Activated B cell treated with CpG ODN at 0.5 μM for 24 hours (primary cell): ENCODE data around the gene EFCAB11. TPM values are rescaled to one million over a fixed set of nuclear protein-coding genes. Genes with fewer than 3 reads are reported as not detected.

Source experiments
- ATAC-seq: fragments of 200-7000 bp; cut with Tn5 transposase; one replicate; pipeline ENCODE4 v1.10.0; 2021; ENCODE audit warnings: low read depth, mild to moderate bottlenecking, moderate library complexity
- CTCF ChIA-PET: fragments of 350-600 bp; sonication (Branson Sonifier 250); formaldehyde crosslinking; loops from one replicate; lab custom pipeline; 2021; ENCODE audit warnings: antibody characterized with exemption; lab: Charles Lee
- POLR2A ChIA-PET: fragments of 350-600 bp; sonication (Branson Sonifier 250); formaldehyde crosslinking; loops from one replicate; lab custom pipeline; 2021; ENCODE audit warnings: antibody characterized with exemption; lab: Charles Lee
- DNase-seq: peaks from one replicate; pipeline ENCODE4 v3.0.0; 2022
- H3K27ac Mint-ChIP-seq: one replicate; pipeline ENCODE4 v1.8.0; 2020; ENCODE audit warnings: mixed read lengths
- H3K27me3 Mint-ChIP-seq: one replicate; pipeline ENCODE4 v1.8.0; 2021; ENCODE audit warnings: mixed read lengths
- H3K36me3 Mint-ChIP-seq: one replicate; pipeline ENCODE4 v1.8.0; 2021; ENCODE audit warnings: low read depth, mixed read lengths
- H3K4me1 Mint-ChIP-seq: one replicate; pipeline ENCODE4 v1.8.0; 2021; ENCODE audit warnings: mixed read lengths
- H3K4me3 Mint-ChIP-seq: one replicate; pipeline ENCODE4 v1.8.0; 2020; ENCODE audit warnings: mild to moderate bottlenecking, mixed read lengths
- H3K9me3 Mint-ChIP-seq: one replicate; pipeline ENCODE4 v1.8.0; 2020; ENCODE audit warnings: mixed read lengths
- CTCF ChIP-seq: fragments of 200-600 bp; IDR thresholded peaks from one replicate; pipeline ENCODE4 v1.8.0; 2022; ENCODE audit warnings: antibody characterized with exemption, mild to moderate bottlenecking
- intact Hi-C: fragments of 100-400 bp; cut with micrococcal nuclease; formaldehyde crosslinking; loops from one replicate; pipeline ENCODE4 v1.15.1; 2024
- total RNA-seq: library from RNA; stranded (reverse); gene quantifications from 2 replicates; pipeline ENCODE4 v1.2.3, GENCODE V29; 2022

EFCAB11 gene
- total RNA-seq, 1 donor from 2014 or later: 7.5 TPM

DNA sequence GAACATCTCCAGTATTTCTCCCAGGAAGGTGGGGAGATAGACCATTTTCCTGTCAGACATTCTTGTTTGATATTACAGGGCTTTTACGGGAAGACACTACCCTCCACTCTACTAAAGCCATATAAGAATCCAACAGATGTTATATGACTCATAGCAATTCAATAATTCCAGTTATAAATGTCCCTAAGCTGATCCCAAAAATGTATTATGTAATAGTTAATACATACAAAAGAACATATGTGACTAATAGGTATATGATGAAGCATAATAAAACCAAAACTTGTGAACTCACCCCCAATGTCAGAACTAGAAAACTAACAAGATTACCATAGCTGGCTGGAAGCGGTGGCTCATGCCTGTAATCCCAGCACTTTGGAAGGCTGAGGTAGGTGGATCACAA lies 84.2 kb downstream of the EFCAB11 start:
- Mint-ChIP-seq H3K4me1 (no peaks in the 10 kb centered on the region), H3K27me3 (no peaks in the 10 kb centered on the region), H3K4me3 (no peak overlapping the region), H3K9me3 (peaks cover 11% of the 10 kb centered on the region), H3K27ac (no peak overlapping the region), H3K36me3 (peaks cover 16% of the 10 kb centered on the region)
- ChIA-PET CTCF (no interaction called here), POLR2A (no interaction called here)
- DNase-seq (no peak), ATAC-seq (no peak)
- no peak for TF ChIP-seq CTCF
- intact Hi-C loops: no loop called here

DNA sequence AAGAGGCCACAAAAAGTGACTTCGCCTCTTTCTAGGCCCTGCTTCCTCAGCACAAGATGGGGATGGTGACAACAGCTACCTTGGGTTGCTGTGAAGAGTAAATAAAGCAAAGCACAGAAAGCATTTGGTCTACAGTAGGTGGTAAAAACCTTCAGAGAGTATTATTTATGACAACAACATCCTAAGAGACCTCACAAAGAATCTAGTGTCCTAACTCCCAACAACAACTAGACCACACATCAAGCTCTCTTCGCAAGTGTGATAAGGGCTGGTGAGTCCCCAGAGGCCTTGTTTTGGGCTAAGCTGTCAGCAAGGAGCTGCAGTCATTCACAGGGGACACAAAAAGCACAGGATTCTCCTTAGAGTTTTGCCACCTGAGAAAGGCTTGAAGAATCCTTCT lies 84.9 kb downstream of the EFCAB11 start:
- intact Hi-C loops: no loop called here
- no peak for DNase-seq
- Mint-ChIP-seq H3K4me3 (no peak overlapping the region), H3K27ac (no peak overlapping the region), H3K9me3 (peaks cover 5% of the 10 kb centered on the region), H3K27me3 (no peaks in the 10 kb centered on the region), H3K4me1 (no peaks in the 10 kb centered on the region), H3K36me3 (peaks cover 13% of the 10 kb centered on the region)
- POLR2A ChIA-PET: no interaction called here
- CTCF ChIA-PET: no interaction called here
- ATAC-seq: no peak
- no peak for TF ChIP-seq CTCF

GRCh38 chr14:89866458-89866857 lies 88.1 kb downstream of the EFCAB11 start:
- Mint-ChIP-seq H3K4me3 (no peak overlapping the region), H3K4me1 (no peaks in the 10 kb centered on the region), H3K36me3 (peaks cover 13% of the 10 kb centered on the region), H3K27me3 (no peaks in the 10 kb centered on the region), H3K27ac (no peak overlapping the region), H3K9me3 (peaks cover 8% of the 10 kb centered on the region)
- TF ChIP-seq CTCF: no peak
- ATAC-seq (no peak), DNase-seq (no peak)
- CTCF ChIA-PET: no interaction called here
- POLR2A ChIA-PET: no interaction called here
- intact Hi-C loops: no loop called here

GRCh38 chr14:89865153-89865552 lies 89.4 kb downstream of the EFCAB11 start:
- H3K4me1 Mint-ChIP-seq: no peaks in the 10 kb centered on the region
- ChIA-PET CTCF (no interaction called here), POLR2A (no interaction called here)
- no peak for TF ChIP-seq CTCF
- no peak overlapping the region for H3K4me3 Mint-ChIP-seq
- DNase-seq (no peak), ATAC-seq (no peak)
- no peak overlapping the region for H3K27ac Mint-ChIP-seq
- H3K9me3 Mint-ChIP-seq: peaks cover 12% of the 10 kb centered on the region
- intact Hi-C loops: no loop called here
- H3K27me3 Mint-ChIP-seq: no peaks in the 10 kb centered on the region
- peaks cover 13% of the 10 kb centered on the region for H3K36me3 Mint-ChIP-seq

GRCh38 chr14:89862856-89863255 lies 91.7 kb downstream of the EFCAB11 start:
- DNase-seq (no peak), ATAC-seq (no peak)
- Mint-ChIP-seq H3K4me3 (no peak overlapping the region), H3K36me3 (peaks cover 6% of the 10 kb centered on the region), H3K27me3 (no peaks in the 10 kb centered on the region), H3K27ac (no peak overlapping the region), H3K9me3 (peaks cover 12% of the 10 kb centered on the region), H3K4me1 (no peaks in the 10 kb centered on the region)
- intact Hi-C loops: no loop called here
- ChIA-PET POLR2A (no interaction called here), CTCF (no interaction called here)
- TF ChIP-seq CTCF: no peak
